ENCODE data around the gene SAMD15. TPM values are rescaled to one million over a fixed set of nuclear protein-coding genes. Genes with fewer than 3 reads are reported as not detected.

Gene SAMD15
- total RNA-seq, 1 experiment from 2014 or later = 0.42 TPM

DNA sequence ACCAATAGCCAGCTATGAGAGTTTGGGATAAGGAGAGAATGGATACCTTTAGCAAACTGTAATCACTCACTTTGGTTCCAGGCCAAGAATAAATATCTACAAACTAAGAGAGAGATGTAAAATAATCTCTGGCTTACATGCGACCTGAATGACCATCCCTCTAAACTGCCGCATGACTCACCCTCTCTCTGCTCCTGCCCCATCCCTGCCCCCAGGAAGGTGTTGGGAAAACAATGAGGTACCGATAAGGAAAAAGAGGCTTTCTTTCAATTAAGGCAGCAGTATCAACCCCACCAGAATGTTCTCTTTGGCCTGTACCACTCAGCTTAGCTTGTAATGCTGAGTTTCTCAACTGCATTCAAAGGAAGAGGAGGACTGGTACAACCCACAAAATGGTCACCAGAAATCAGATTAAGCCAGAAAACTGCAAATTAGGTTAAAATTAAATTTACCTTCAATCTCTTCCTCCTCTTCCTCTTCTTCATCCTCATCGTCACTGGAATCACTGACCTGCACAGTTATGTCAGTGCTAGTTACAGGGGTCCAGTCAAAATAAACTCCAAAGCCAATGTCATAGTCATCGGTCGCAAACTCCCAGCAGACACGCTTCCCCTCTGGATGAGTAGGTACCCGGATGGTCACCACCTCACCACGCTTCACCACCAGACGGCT lies 34.3 kb upstream of the SAMD15 start:
- H3K27me3 Mint-ChIP-seq (ENCODE audit: low read depth) = no peaks in the 10 kb centered on the region; the same call in 1 of the 2 replicates
- DNase-seq (ENCODE audit: low spot score) (no peak), ATAC-seq (no peak)
- peaks cover 11% of the 10 kb centered on the region for H3K9me3 Mint-ChIP-seq
- 0 out of 2 replicates have a peak overlapping the region, but pooled peaks have one; percentile 7 for H3K27ac Mint-ChIP-seq
- TF ChIP-seq NR2C2 (CRISPR knock-in tag; IDR thresholded peaks at IDR 0.05) (no peak), ZNF512 (CRISPR knock-in tag; IDR thresholded peaks at IDR 0.05; ENCODE audit: borderline replicate concordance) (no peak), HMGXB4 (CRISPR knock-in tag; IDR thresholded peaks at IDR 0.05) (no peak)
- CTCF ChIA-PET = interaction anchor here (1.3 kb wide), 1 partner anchor 42 kb away, joined by 3 read pairs; no protein-coding TSS in a partner anchor
- POLR2A ChIA-PET = no interaction called here
- peaks cover 57% of the 10 kb centered on the region for H3K4me1 Mint-ChIP-seq
- no peak overlapping the region for H3K4me3 Mint-ChIP-seq
- H3K36me3 Mint-ChIP-seq = peaks cover 30% of the 10 kb centered on the region

GRCh38 chr14:77343662-77344061 lies 33.5 kb upstream of the SAMD15 start:
- ATAC-seq (no peak), DNase-seq (ENCODE audit: low spot score) (no peak)
- Mint-ChIP-seq H3K4me1 (peaks cover 49% of the 10 kb centered on the region), H3K36me3 (peaks cover 30% of the 10 kb centered on the region), H3K4me3 (no peak overlapping the region), H3K9me3 (peaks cover 6% of the 10 kb centered on the region), H3K27ac (no peak overlapping the region), H3K27me3 (ENCODE audit: low read depth) (no peaks in the 10 kb centered on the region; the same call in 1 of the 2 replicates)
- TF ChIP-seq, protein P1, sequence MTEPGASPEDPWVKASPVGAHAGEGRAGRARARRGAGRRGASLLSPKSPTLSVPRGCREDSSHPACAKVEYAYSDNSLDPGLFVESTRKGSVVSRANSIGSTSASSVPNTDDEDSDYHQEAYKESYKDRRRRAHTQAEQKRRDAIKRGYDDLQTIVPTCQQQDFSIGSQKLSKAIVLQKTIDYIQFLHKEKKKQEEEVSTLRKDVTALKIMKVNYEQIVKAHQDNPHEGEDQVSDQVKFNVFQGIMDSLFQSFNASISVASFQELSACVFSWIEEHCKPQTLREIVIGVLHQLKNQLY (CRISPR knock-in tag; IDR thresholded peaks at IDR 0.05) = no peak
- TF ChIP-seq FOXP4 (CRISPR knock-in tag; IDR thresholded peaks at IDR 0.05) = no peak
- TF ChIP-seq, protein P2, sequence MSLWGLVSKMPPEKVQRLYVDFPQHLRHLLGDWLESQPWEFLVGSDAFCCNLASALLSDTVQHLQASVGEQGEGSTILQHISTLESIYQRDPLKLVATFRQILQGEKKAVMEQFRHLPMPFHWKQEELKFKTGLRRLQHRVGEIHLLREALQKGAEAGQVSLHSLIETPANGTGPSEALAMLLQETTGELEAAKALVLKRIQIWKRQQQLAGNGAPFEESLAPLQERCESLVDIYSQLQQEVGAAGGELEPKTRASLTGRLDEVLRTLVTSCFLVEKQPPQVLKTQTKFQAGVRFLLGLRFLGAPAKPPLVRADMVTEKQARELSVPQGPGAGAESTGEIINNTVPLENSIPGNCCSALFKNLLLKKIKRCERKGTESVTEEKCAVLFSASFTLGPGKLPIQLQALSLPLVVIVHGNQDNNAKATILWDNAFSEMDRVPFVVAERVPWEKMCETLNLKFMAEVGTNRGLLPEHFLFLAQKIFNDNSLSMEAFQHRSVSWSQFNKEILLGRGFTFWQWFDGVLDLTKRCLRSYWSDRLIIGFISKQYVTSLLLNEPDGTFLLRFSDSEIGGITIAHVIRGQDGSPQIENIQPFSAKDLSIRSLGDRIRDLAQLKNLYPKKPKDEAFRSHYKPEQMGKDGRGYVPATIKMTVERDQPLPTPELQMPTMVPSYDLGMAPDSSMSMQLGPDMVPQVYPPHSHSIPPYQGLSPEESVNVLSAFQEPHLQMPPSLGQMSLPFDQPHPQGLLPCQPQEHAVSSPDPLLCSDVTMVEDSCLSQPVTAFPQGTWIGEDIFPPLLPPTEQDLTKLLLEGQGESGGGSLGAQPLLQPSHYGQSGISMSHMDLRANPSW (CRISPR knock-in tag; conservative IDR thresholded peaks at IDR 0.05; ENCODE audit: low read depth) = no peak
- TF ChIP-seq TCF7 (CRISPR knock-in tag; IDR thresholded peaks at IDR 0.05; ENCODE audit: low read depth) = no peak
- no peak for TF ChIP-seq MXD4 (CRISPR knock-in tag; IDR thresholded peaks at IDR 0.05; ENCODE audit: borderline replicate concordance)
- TF ChIP-seq SP1 (CRISPR knock-in tag; conservative IDR thresholded peaks at IDR 0.05) = no peak
- no peak for TF ChIP-seq GTF2I (CRISPR knock-in tag; conservative IDR thresholded peaks at IDR 0.05)
- TF ChIP-seq RORB (CRISPR knock-in tag; IDR thresholded peaks at IDR 0.05) = no peak
- TF ChIP-seq ZNF416 (CRISPR knock-in tag; IDR thresholded peaks at IDR 0.05) = no peak
- no peak for TF ChIP-seq ZNF317 (CRISPR knock-in tag; IDR thresholded peaks at IDR 0.05; ENCODE audit: borderline replicate concordance, low read depth)
- no peak for TF ChIP-seq CREM (CRISPR knock-in tag; IDR thresholded peaks at IDR 0.05)
- TF ChIP-seq ZNF532 (CRISPR knock-in tag; IDR thresholded peaks at IDR 0.05; ENCODE audit: borderline replicate concordance) = no peak
- no peak for TF ChIP-seq EMX1 (CRISPR knock-in tag; IDR thresholded peaks at IDR 0.05)
- no peak for TF ChIP-seq ZNF219 (CRISPR knock-in tag; IDR thresholded peaks at IDR 0.05; ENCODE audit: borderline replicate concordance)
- ChIA-PET CTCF (interaction anchor here (0.5 to 1.3 kb wide), 4 partner anchors 22 to 192 kb away, joined by 3 read pairs; no protein-coding TSS in a partner anchor), POLR2A (no interaction called here)

Data from WTC11 (cell line).